Myocyte (in vitro differentiated cells): ENCODE results near the gene NFYC. TPM values are rescaled to one million over a fixed set of nuclear protein-coding genes. Genes with fewer than 3 reads are reported as not detected.
A peak's percentile ranks its signal among the peaks of the same experiment; 100 is the strongest.

ENCODE experiments used
- DNase-seq: peaks from one replicate; pipeline ENCODE4 v3.0.0-alpha.2; 2012; ENCODE audit warnings: low read depth
- microRNA counts: library from miRNA; unstranded; fragments of <30 nt; microRNA quantifications from one replicate; lab custom pipeline; 2016
- microRNA-seq: library from miRNA; unstranded; fragments of <30 nt; microRNA quantifications from one replicate; pipeline ENCODE4, GENCODE V29; 2016
- total RNA-seq: library from RNA; depleted of rRNA; stranded (reverse); fragments of >200 nt; gene quantifications from 2 replicates; pipeline ENCODE4 v1.2.3, GENCODE V29; 2014

NFYC gene
- total RNA-seq, 1 donor from 2014 or later: 42.2 TPM

- DNase-seq: peak; percentile 41
Observed at GRCh38 chr1:40818264-40818961, 126.9 kb downstream of the NFYC start.

- DNase-seq: no peak
Observed at GRCh38 chr1:40819101-40819500, 127.6 kb downstream of the NFYC start.

GRCh38 chr1:40820251-40820797 lies 128.8 kb downstream of the NFYC start:
- peak; percentile 65 for DNase-seq

MicroRNA genes within 50 kb of the gene (microRNA counts, 767-probe panel; counts per million panel counts)
- microRNA hsa-miR-30c-5p (lab: Ali Mortazavi, UCI) (not detected), microRNA hsa-miR-30e-5p (lab: Ali Mortazavi, UCI) (not detected)

Small RNA genes within 50 kb of the gene (microRNA-seq; reads per million reads assigned to microRNA genes)
- 46.2 reads per million, percentile 47 among the genes with 10 or more reads in this experiment for gene MIR30C1
- 8,471 reads per million, percentile 96 among the genes with 10 or more reads in this experiment for gene MIR30E

Other genes with a start within 250 kb of the NFYC start
- gene ZFP69B, start 241.2 kb upstream of the NFYC start, total RNA-seq: 3.3 and 4.1 TPM in 2 replicates
- gene ZFP69, start 214.4 kb upstream of the NFYC start, total RNA-seq: 1.8 and 2.4 TPM in 2 replicates
- gene EXO5, start 182.9 kb upstream of the NFYC start, total RNA-seq: 4.8 and 9.5 TPM in 2 replicates
- gene ZNF684, start 160.1 kb upstream of the NFYC start, total RNA-seq: 4.2 and 7.3 TPM in 2 replicates
- gene RIMS3, start 26.0 kb upstream of the NFYC start, total RNA-seq: 13.7 and 31.0 TPM in 2 replicates
- gene KCNQ4, start 92.1 kb downstream of the NFYC start, total RNA-seq: 79.4 and 152 TPM in 2 replicates
- 4.9 and 5.0 TPM in 2 replicates for gene CITED4, start 170.7 kb downstream of the NFYC start, total RNA-seq